GM12892 (cell line): Measurements from ENCODE around the gene PCDHB10.
"Not testable (repeated sequence)": the region's sequence is repeated elsewhere in the genome, so short reads cannot be mapped to it uniquely, and the experiment has no call there.

ENCODE experiments used
- POLR2A ChIP-seq: IDR thresholded peaks from 2 replicates; pipeline ENCODE4 v1.6.1; 2011; ENCODE audit warnings: low read depth, low read length, control low read depth
- POLR2AphosphoS5 ChIP-seq: IDR thresholded peaks from 2 replicates; pipeline ENCODE4 v1.6.1; 2011; ENCODE audit warnings: low read depth, low read length, control low read depth

- TF ChIP-seq POLR2AphosphoS5, POLR2A: not testable (repeated sequence)
Observed at GRCh38 chr5:141216035-141216434, 23.9 kb downstream of the PCDHB10 start.
